ENCODE results near the gene ATXN2L. TPM values are rescaled to one million over a fixed set of nuclear protein-coding genes. Genes with fewer than 3 reads are reported as not detected.

Gene ATXN2L
- total RNA-seq, 1 experiment from 2014 or later: 264 TPM

DNA sequence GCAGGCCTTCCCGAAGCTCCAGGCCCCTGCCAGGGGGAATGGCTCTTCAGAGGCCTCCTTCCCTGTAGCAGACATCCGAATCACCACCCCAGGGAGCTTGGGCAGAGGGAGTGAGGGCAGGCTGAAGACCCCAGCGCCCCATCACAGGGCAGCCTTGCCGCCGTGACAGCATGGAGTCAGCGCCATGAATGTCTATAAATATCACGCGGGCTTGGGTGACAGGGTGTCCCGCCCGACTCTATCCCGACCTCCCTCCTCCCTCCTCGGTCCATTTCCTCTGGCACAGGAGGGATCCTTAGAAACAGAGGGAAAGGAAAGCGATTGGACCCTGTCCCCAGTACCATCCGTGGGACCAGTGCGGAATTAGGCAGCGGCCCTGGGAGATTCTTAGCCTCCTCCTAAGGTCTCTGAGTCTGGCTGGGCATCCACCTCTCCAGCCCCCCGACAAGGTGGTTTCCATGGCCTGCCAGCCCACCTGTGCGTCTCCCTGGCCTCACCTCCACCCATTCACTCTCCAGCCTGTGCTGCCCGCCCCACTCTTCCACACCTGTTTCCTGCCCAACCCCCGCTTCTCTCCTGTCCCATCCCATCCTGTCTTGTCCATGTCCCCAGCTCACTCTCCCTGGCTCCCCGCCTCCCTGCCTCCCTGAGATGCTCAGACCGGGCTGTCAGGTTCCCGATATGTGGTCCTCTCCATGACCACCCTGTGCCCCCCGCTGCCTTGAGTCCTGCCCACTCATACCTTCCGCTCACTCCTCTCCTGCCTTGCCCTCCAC lies 60.6 kb downstream of the ATXN2L start:
- H3K27me3 ChIP-seq (ENCODE audit: insufficient read depth, low read length): no peaks in the 10 kb centered on the region
- no peak overlapping the region for H3K27ac ChIP-seq (ENCODE audit: low read depth, low read length)
- H3K9ac ChIP-seq (ENCODE audit: low read length): no peak overlapping the region
- H3K9me3 ChIP-seq (ENCODE audit: control insufficient read depth in 1 of 2, insufficient read depth in 1 of 2, low read depth in 1 of 2, low read length in 2 of 2): no peaks in the 10 kb centered on the region
- RAD21 ChIA-PET (ENCODE audit: low non-redundant PET in 1 of 2, low total read pairs in 2 of 2, uncharacterized antibody in 2 of 2, unreplicated experiment in 2 of 2): no interaction called here
- no peaks in the 10 kb centered on the region for H4K20me1 ChIP-seq (ENCODE audit: insufficient read depth)
- H2AFZ ChIP-seq (ENCODE audit: low read depth, low read length, poor library complexity, severe bottlenecking): no peak overlapping the region
- POLR2A ChIA-PET: no interaction called here
- DNase-seq (ENCODE audit: low read depth, low spot score) (no peak), ATAC-seq (no peak)
- no peak overlapping the region for H3K4me3 ChIP-seq (replicated peaks in 1 of 2; ENCODE audit: low read depth in 1 of 2, low read length in 2 of 2)
- H3K4me1 ChIP-seq (ENCODE audit: control insufficient read depth in 1 of 2, insufficient read depth in 2 of 2, low read length in 2 of 2): peaks cover 5 to 17% of the 10 kb centered on the region in 2 experiments; a peak in 2 of 4 replicates
- no peaks in the 10 kb centered on the region for H3K79me2 ChIP-seq (ENCODE audit: insufficient read depth, low read length)
- H3K36me3 ChIP-seq (ENCODE audit: control insufficient read depth in 1 of 2, insufficient read depth in 2 of 2, low read length in 2 of 2): no peaks in the 10 kb centered on the region
- intact Hi-C loops (cut with micrococcal nuclease): no loop called here
- no TSS peak for BruUV-seq (replicated peaks)
- no peaks in the 10 kb centered on the region for H3K9me2 ChIP-seq (ENCODE audit: insufficient read depth)
- TF ChIP-seq CEBPB (IDR thresholded peaks at IDR 0.05; ENCODE audit: low read depth) (no peak), MAX (IDR thresholded peaks at IDR 0.05) (no peak), JUND (IDR thresholded peaks at IDR 0.05) (no peak), CBX3 (IDR thresholded peaks at IDR 0.05; ENCODE audit: low read depth) (no peak), ATF3 (IDR thresholded peaks at IDR 0.05) (no peak)
- TF ChIP-seq, protein P1, sequence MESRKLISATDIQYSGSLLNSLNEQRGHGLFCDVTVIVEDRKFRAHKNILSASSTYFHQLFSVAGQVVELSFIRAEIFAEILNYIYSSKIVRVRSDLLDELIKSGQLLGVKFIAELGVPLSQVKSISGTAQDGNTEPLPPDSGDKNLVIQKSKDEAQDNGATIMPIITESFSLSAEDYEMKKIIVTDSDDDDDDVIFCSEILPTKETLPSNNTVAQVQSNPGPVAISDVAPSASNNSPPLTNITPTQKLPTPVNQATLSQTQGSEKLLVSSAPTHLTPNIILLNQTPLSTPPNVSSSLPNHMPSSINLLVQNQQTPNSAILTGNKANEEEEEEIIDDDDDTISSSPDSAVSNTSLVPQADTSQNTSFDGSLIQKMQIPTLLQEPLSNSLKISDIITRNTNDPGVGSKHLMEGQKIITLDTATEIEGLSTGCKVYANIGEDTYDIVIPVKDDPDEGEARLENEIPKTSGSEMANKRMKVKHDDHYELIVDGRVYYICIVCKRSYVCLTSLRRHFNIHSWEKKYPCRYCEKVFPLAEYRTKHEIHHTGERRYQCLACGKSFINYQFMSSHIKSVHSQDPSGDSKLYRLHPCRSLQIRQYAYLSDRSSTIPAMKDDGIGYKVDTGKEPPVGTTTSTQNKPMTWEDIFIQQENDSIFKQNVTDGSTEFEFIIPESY (IDR thresholded peaks at IDR 0.05; ENCODE audit: extremely low read depth, insufficient replicate concordance, low read length): no peak
- no peak overlapping the region for H3K4me2 ChIP-seq (ENCODE audit: low read length)
- CTCF ChIA-PET: no interaction called here

DNA sequence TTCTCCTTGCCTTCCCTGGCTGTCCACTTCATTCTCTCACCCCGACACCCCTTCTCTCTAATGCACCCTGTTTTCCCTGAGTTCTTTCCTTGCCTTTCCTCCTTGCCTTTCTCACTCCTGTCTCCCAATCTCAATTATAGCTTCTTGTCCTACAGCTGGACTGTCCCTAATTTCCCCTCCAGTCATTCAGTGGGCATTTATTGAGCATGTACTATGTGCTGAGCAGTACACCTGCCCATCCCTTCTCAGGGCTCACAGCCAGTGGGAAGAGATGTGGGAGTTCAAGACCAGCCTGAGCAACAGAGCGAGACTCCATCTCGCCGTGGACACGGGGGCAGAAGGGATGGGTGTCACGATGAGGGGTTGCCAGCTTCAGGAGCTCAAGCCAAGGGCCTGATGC lies 61.2 kb downstream of the ATXN2L start:
- CTCF ChIA-PET: no interaction called here
- ATAC-seq (no peak), DNase-seq (ENCODE audit: low read depth, low spot score) (no peak)
- no peaks in the 10 kb centered on the region; a peak in 1 of 4 replicates for H3K36me3 ChIP-seq (ENCODE audit: control insufficient read depth in 1 of 2, insufficient read depth in 2 of 2, low read length in 2 of 2)
- H3K27ac ChIP-seq (ENCODE audit: low read depth, low read length): no peak overlapping the region
- H3K4me3 ChIP-seq (replicated peaks in 1 of 2; ENCODE audit: low read depth in 1 of 2, low read length in 2 of 2): no peak overlapping the region
- H3K9me3 ChIP-seq (ENCODE audit: control insufficient read depth in 1 of 2, insufficient read depth in 1 of 2, low read depth in 1 of 2, low read length in 2 of 2): no peaks in the 10 kb centered on the region
- H4K20me1 ChIP-seq (ENCODE audit: insufficient read depth): no peaks in the 10 kb centered on the region
- H3K9ac ChIP-seq (ENCODE audit: low read length): no peak overlapping the region
- intact Hi-C loops (cut with micrococcal nuclease): no loop called here
- BruUV-seq (replicated peaks): no TSS peak
- no peak overlapping the region for H3K4me2 ChIP-seq (ENCODE audit: low read length)
- H3K79me2 ChIP-seq (ENCODE audit: insufficient read depth, low read length): no peaks in the 10 kb centered on the region
- no peaks in the 10 kb centered on the region for H3K27me3 ChIP-seq (ENCODE audit: insufficient read depth, low read length)
- no peak overlapping the region for H2AFZ ChIP-seq (ENCODE audit: low read depth, low read length, poor library complexity, severe bottlenecking)
- POLR2A ChIA-PET: no interaction called here
- H3K9me2 ChIP-seq (ENCODE audit: insufficient read depth): no peaks in the 10 kb centered on the region
- H3K4me1 ChIP-seq (ENCODE audit: control insufficient read depth in 1 of 2, insufficient read depth in 2 of 2, low read length in 2 of 2): peaks cover 0 to 11% of the 10 kb centered on the region in 2 experiments; a peak in 2 of 4 replicates
- RAD21 ChIA-PET (ENCODE audit: low non-redundant PET in 1 of 2, low total read pairs in 2 of 2, uncharacterized antibody in 2 of 2, unreplicated experiment in 2 of 2): no interaction called here
- TF ChIP-seq ATF3 (IDR thresholded peaks at IDR 0.05) (no peak), ZFX (IDR thresholded peaks at IDR 0.05) (no peak), MAX (IDR thresholded peaks at IDR 0.05) (no peak), SP1 (IDR thresholded peaks at IDR 0.05; ENCODE audit: low read depth) (no peak), FOSL1 (IDR thresholded peaks at IDR 0.05; ENCODE audit: low read depth) (no peak), SRF (IDR thresholded peaks at IDR 0.05; ENCODE audit: low read depth) (no peak), CTCF (IDR thresholded peaks at IDR 0.05 in 2 of 3, conservative IDR thresholded peaks at IDR 0.05 in 1 of 3; ENCODE audit: borderline replicate concordance in 1 of 3, insufficient read depth in 1 of 3, low read depth in 2 of 3, low read length in 2 of 3) (no peak), CEBPB (IDR thresholded peaks at IDR 0.05; ENCODE audit: low read depth) (no peak), EZH2phosphoT487 (IDR thresholded peaks at IDR 0.05; ENCODE audit: borderline replicate concordance) (no peak)
